Fibroblast of lung (primary cell): ENCODE measurements around the gene DMBT1.

Source experiments
- CTCF ChIP-seq, 2 donors: IDR thresholded peaks in 1 of 2; conservative IDR thresholded peaks in 1 of 2; 1 replicate in 1 of 2; 2 replicates in 1 of 2; pipeline ENCODE4 v1.5.1; 2011 to 2012; ENCODE audit warnings: low read length in 2 of 2, control low read depth in 1 of 2, inconsistent platforms in 1 of 2, low read depth in 1 of 2, mild to moderate bottlenecking in 1 of 2
- EZH2 ChIP-seq: IDR thresholded peaks from 2 replicates; pipeline ENCODE4 v1.5.1; 2012; ENCODE audit warnings: low read length, control low read depth, mild to moderate bottlenecking; ENCODE audit errors: missing control alignments

GRCh38 chr10:122567056-122567660, 6.6 kb downstream of the DMBT1 start:
- TF ChIP-seq CTCF (conservative IDR thresholded peaks at IDR 0.05 in 1 of 2, IDR thresholded peaks at IDR 0.05 in 1 of 2; ENCODE audit: low read depth in 1 of 2, low read length in 2 of 2) (peak; percentile 43 to 51), EZH2 (no peak)
